Cardiac muscle cell (in vitro differentiated cells and primary cell): ENCODE measurements around the gene SCARB1. TPM values are rescaled to one million over a fixed set of nuclear protein-coding genes. Genes with fewer than 3 reads are reported as not detected.

Experiments
- DNase-seq, 2 donors: peaks; one replicate each; pipeline versions ENCODE4 v3.0.0 to v3.0.0-alpha.2; 2010 to 2017; ENCODE audit warnings: low read depth in 1 of 2, low spot score in 1 of 2
- H3K27ac ChIP-seq: fragments of 200-600 bp; sonication (generic); 2 replicates; pipeline ENCODE4 v1.5.1; 2016
- H3K27me3 ChIP-seq: fragments of 200-600 bp; sonication (generic); 2 replicates; pipeline ENCODE4 v1.6.0; 2016; ENCODE audit warnings: control low read depth
- H3K36me3 ChIP-seq: fragments of 200-600 bp; sonication (generic); 2 replicates; pipeline ENCODE4 v1.5.1; 2016; ENCODE audit warnings: control low read depth
- H3K4me1 ChIP-seq: fragments of 200-600 bp; sonication (generic); 2 replicates; pipeline ENCODE4 v1.8.1; 2017; ENCODE audit warnings: low read depth, mild to moderate bottlenecking, mixed run types
- H3K4me3 ChIP-seq: fragments of 200-600 bp; sonication (generic); 2 replicates; pipeline ENCODE4 v1.5.1; 2016; ENCODE audit warnings: mild to moderate bottlenecking
- H3K9me3 ChIP-seq: fragments of 200-600 bp; sonication (generic); 2 replicates; pipeline ENCODE4 v1.5.1; 2017; ENCODE audit warnings: low read depth, mild to moderate bottlenecking, control low read depth
- polyA plus RNA-seq: library from polyadenylated mRNA; unstranded; fragments of >200 nt; fragmentation: Nextera tagmentation; extraction: Ambion mirVana; gene quantifications from 2 replicates; pipeline ENCODE4 v1.2.1, GENCODE V29; 2016
- total RNA-seq: library from RNA; depleted of rRNA; stranded (reverse); fragments of >200 nt; gene quantifications from 2 replicates; pipeline ENCODE4 v1.2.3, GENCODE V29; 2016
- TF ChIP-seq, protein P1 (sequence below): IDR thresholded peaks from 2 replicates; pipeline ENCODE4 v1.5.1; 2012; ENCODE audit warnings: low read depth, mild to moderate bottlenecking, low read length

Gene SCARB1
- total and polyA plus RNA-seq, 2 experiments from 2014 or later: 37.7 to 42.5 TPM

DNA sequence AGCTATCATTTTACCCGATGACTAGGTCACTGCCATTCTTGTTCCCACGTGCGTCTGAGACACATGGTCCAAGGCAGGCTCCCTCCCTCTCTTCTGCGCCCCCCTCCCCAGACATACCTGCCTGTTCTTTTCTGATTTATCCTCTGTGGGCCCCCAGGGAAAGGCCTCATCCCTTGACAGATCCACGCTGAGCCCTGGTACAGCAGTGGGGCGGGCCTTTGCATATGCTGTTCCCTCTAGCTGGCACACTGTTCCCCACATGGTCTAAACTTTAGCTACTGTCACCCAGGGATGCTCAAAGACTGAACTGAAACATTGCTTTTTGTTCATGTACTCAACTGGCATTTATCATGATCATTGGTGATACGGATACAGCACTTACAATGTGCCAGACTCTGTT lies 122.5 kb downstream of the SCARB1 start:
- TF ChIP-seq, protein P1, sequence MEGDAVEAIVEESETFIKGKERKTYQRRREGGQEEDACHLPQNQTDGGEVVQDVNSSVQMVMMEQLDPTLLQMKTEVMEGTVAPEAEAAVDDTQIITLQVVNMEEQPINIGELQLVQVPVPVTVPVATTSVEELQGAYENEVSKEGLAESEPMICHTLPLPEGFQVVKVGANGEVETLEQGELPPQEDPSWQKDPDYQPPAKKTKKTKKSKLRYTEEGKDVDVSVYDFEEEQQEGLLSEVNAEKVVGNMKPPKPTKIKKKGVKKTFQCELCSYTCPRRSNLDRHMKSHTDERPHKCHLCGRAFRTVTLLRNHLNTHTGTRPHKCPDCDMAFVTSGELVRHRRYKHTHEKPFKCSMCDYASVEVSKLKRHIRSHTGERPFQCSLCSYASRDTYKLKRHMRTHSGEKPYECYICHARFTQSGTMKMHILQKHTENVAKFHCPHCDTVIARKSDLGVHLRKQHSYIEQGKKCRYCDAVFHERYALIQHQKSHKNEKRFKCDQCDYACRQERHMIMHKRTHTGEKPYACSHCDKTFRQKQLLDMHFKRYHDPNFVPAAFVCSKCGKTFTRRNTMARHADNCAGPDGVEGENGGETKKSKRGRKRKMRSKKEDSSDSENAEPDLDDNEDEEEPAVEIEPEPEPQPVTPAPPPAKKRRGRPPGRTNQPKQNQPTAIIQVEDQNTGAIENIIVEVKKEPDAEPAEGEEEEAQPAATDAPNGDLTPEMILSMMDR: no peak
- no peak for DNase-seq
- Histone ChIP-seq H3K27ac (no peak overlapping the region), H3K4me1 (no peaks in the 10 kb centered on the region), H3K9me3 (no peaks in the 10 kb centered on the region), H3K27me3 (no peaks in the 10 kb centered on the region), H3K36me3 (no peaks in the 10 kb centered on the region), H3K4me3 (no peak overlapping the region)

DNA sequence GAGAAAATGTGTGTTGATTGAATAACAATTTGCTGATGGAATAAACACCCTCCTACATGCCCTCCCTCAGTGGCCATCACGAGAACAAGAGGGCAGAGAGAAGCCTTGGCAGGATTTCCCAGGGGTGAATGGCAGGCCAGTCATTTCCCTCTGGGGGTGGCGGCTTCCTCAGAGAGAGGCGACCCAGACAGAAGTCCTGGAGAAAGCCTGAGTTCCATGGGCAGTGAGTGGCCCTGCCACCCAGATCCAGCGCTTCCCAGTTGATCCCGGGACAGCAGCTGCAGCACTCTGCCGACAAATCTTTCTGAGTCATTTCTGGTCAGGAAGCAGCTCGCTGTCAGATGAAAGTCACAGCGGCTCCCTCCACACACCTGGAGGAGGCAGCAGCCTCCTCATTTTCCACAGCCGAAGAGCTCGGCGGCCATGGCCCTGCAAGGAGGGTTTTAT lies 123.0 kb downstream of the SCARB1 start:
- H3K27me3 ChIP-seq: no peaks in the 10 kb centered on the region
- no peak overlapping the region for H3K4me3 ChIP-seq
- no peaks in the 10 kb centered on the region for H3K36me3 ChIP-seq
- peak in 1 of 2 donors; percentile 41 for DNase-seq
- no peak overlapping the region for H3K27ac ChIP-seq
- no peaks in the 10 kb centered on the region for H3K4me1 ChIP-seq
- H3K9me3 ChIP-seq: no peaks in the 10 kb centered on the region
- TF ChIP-seq, protein P1: peak; percentile 9

DNA sequence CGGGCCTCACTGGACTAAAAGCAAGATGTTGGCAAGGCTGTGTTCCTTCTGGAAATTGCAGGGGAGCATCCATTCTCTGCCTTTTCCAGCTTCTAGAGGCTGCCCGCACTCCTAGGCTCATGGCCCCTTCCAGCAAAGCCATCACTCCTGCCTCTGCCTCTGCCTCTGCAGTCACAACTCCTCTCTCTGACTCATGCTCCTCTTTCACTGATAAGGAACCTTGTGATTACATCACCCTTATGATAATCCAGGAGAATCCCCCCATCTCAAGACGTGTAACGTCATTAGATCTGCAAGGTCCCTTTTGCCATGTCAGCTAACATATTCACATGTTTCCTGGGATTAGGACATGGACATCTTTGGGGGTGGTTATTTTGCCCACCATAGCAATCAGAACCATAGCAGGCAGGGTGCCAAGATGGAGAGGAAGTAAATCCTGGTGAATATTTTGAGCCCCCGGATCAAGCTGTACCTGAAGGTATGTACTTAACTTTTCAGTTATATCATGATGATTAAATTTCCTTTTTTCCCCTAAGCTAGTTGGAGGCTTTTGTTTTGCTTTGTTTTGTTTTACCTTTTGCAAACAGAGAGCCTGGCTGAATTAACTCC lies 123.6 kb downstream of the SCARB1 start:
- Histone ChIP-seq H3K27ac (no peak overlapping the region), H3K27me3 (no peaks in the 10 kb centered on the region), H3K4me1 (no peaks in the 10 kb centered on the region), H3K9me3 (no peaks in the 10 kb centered on the region), H3K36me3 (no peaks in the 10 kb centered on the region), H3K4me3 (no peak overlapping the region)
- TF ChIP-seq, protein P1: no peak
- peak in 1 of 2 donors; percentile 27 for DNase-seq

DNA sequence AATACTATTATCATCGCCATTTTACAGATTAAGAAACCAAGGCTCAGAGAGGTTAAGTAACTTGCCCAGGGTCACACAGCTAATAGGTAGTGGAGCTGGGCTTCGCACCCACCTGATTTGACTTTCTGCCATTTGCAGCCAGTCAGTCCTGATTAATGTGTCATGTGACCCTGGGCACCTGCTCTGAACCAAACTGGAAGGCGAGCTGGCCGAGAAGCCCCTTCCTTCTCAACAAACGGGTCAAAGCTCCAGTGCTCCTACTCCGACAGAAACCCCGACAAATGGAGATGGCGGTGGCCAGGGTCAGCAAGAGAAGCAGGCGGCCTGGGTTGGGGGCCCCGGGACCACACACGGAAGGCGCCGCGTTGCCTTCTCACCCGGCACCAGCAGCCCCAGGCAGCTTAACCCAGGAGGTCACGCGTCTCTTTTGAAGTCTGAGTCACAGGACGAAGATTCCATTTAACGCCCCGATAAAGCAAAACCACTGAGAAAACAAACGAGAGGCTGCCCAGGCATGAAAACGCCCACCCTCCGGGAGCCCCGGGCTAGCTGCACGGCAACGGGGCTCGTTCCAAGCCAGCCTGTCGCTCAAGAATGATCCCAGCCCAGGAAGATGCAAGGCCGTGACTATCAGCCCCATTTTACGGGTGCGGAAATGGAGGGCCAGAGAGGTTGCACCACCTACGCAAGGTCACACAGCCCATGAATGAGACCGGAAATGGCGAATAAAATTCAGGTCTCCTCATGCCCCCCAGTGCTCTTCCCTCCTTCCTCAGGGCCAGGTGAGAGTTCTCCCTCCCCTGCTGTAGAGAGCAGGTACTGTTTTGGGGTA lies 124.8 kb downstream of the SCARB1 start:
- DNase-seq: peak in 1 of 2 donors; percentile 53
- TF ChIP-seq, protein P1: no peak

DNA sequence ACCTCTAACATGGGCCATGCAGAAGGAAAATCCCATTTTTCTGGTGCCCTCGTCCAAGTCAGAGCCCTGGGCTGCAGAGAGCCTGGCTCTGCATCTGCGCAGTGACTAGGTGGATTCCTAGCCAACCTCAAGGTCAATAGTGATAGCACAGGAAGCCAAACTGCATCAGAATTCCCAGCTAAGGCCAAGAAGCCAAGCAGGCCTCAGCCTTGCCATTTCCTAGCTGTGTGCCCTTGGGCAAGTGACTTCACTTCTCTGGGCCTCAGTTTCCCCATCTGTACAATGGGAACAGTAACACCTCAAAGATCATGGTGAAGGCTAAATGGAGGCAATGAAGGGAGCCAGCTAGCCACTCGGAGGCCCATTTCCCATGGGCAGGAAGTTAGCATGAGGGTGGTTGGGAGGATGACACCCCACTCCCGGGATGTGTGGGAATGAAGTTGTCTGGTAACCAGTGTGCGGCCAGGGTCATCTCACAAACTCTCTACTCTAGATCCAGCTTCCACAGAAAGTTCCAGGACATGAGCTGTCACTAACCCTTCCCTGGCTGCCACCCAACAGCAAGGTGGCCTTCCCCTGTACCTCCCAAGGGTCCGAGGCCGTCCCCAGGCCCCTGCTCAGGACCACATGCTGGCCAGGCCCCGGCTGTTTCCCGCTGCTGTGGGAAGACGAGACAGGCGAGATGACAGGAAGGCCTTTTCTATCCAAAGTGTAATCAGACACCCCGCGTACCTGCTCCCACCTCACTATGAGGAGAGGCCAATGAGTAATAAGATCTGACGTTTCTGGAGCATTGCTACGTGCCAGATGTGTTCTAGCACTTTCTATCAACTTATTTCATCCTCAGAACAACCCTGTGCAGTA lies 125.7 kb downstream of the SCARB1 start:
- no peak for DNase-seq
- Histone ChIP-seq H3K27me3 (no peaks in the 10 kb centered on the region), H3K27ac (no peak overlapping the region), H3K9me3 (no peaks in the 10 kb centered on the region), H3K4me1 (no peaks in the 10 kb centered on the region), H3K4me3 (no peak overlapping the region), H3K36me3 (no peaks in the 10 kb centered on the region)
- TF ChIP-seq, protein P1: no peak

More for the DNA sequence above, 124.8 kb downstream of the SCARB1 start:
- Histone ChIP-seq H3K36me3 (no peaks in the 10 kb centered on the region), H3K27ac (no peak overlapping the region), H3K27me3 (no peaks in the 10 kb centered on the region), H3K4me1 (no peaks in the 10 kb centered on the region), H3K9me3 (no peaks in the 10 kb centered on the region), H3K4me3 (no peak overlapping the region)
